Upper lobe of left lung (tissue), 6 donors: ENCODE data around the gene PTCH1. TPM values are rescaled to one million over a fixed set of nuclear protein-coding genes. Genes with fewer than 3 reads are reported as not detected.

Experiments used
- ATAC-seq, 2 donors: fragments of 200-7000 bp; cut with Tn5 transposase; one replicate each; pipeline ENCODE4 v1.9.1; 2022; ENCODE audit warnings: mild to moderate bottlenecking in 2 of 2, moderate library complexity in 2 of 2; ENCODE audit not compliant: low FRiP score in 2 of 2
- DNase-seq, 2 donors: peaks; one replicate each; pipeline ENCODE4 v3.0.0-alpha.2; 2019 to 2020
- H3K27ac ChIP-seq, 4 donors: fragments of 200-600 bp; sonication (generic); one replicate each; pipeline ENCODE4 v1.5.1; 2016 to 2019
- H3K27me3 ChIP-seq, 4 donors: fragments of 200-600 bp; sonication (generic); one replicate each; pipeline ENCODE4 v1.5.1; 2017 to 2019
- H3K36me3 ChIP-seq, 4 donors: fragments of 200-600 bp; sonication (generic); one replicate each; pipeline ENCODE4 v1.5.1; 2016 to 2019
- H3K4me1 ChIP-seq, 4 donors: fragments of 200-600 bp; sonication (generic); one replicate each; pipeline ENCODE4 v1.5.1; 2018 to 2019
- H3K4me3 ChIP-seq, 4 donors: fragments of 200-600 bp; sonication (generic); one replicate each; pipeline ENCODE4 v1.5.1; 2017 to 2019; ENCODE audit warnings: mild to moderate bottlenecking in 2 of 4, moderate library complexity in 1 of 4
- H3K9me3 ChIP-seq, 4 donors: fragments of 200-600 bp; sonication (generic); one replicate each; pipeline ENCODE4 v1.5.1; 2018 to 2019
- EP300 ChIP-seq, 4 donors: sonication (generic); formaldehyde crosslinking; IDR thresholded peaks; one replicate each; pipeline ENCODE4 v1.5.1; 2017; ENCODE audit warnings: antibody characterized with exemption in 4 of 4, control low read depth in 2 of 4
- POLR2A ChIP-seq, 4 donors: fragments of 450-650 bp; IDR thresholded peaks; one replicate each; pipeline ENCODE4 v1.5.1; 2016 to 2017; ENCODE audit warnings: antibody characterized with exemption in 4 of 4, mild to moderate bottlenecking in 2 of 4
- POLR2AphosphoS5 ChIP-seq, 2 donors: sonication (generic); formaldehyde crosslinking; IDR thresholded peaks; one replicate each; pipeline ENCODE4 v1.5.1; 2017; ENCODE audit warnings: antibody characterized with exemption in 2 of 2
- WGBS, 2 donors: methylation state at CpG; one replicate each; pipeline ENCODE4 v1.1.5; 2017 to 2018; 5-methylcytosine and 5-hydroxymethylcytosine counted together
- total RNA-seq, 6 donors: library from RNA; depleted of rRNA in 4 of 6; stranded (reverse); fragments of >200 nt in 4 of 6; gene quantifications; one replicate each; pipeline versions ENCODE4 v1.1.0 to v1.2.1, GENCODE V29; 2016 to 2021
- TF ChIP-seq, protein P1 (sequence below), 6 experiments: fragments of 450-650 bp in 4 of 6; fragments of 200-600 bp in 2 of 6; sonication (generic) in 2 of 6; IDR thresholded peaks; one replicate each; pipeline ENCODE4 v1.5.1; 2016 to 2019; ENCODE audit warnings: antibody characterized with exemption in 6 of 6
- donor health status: DM: no; HTN: no; CAD: no; lungs with moderate emphysema.
- donor health status: DM: no; HTN: yes; CAD: no; lungs with severe emphysema.

Gene PTCH1
- total RNA-seq, 6 donors from 2014 or later = 7.4 to 28.0 (median 13.9) TPM

- no peaks in the 10 kb centered on the region for H3K4me1 ChIP-seq
- WGBS, 2 donors = 91% methylated on average over 8 to 10 of the region's 11 CpGs
- H3K36me3 ChIP-seq = peaks cover 23 to 78% (median 42%) of the 10 kb centered on the region in 4 donors
- no peak overlapping the region for H3K27ac ChIP-seq
- TF ChIP-seq, protein P1, sequence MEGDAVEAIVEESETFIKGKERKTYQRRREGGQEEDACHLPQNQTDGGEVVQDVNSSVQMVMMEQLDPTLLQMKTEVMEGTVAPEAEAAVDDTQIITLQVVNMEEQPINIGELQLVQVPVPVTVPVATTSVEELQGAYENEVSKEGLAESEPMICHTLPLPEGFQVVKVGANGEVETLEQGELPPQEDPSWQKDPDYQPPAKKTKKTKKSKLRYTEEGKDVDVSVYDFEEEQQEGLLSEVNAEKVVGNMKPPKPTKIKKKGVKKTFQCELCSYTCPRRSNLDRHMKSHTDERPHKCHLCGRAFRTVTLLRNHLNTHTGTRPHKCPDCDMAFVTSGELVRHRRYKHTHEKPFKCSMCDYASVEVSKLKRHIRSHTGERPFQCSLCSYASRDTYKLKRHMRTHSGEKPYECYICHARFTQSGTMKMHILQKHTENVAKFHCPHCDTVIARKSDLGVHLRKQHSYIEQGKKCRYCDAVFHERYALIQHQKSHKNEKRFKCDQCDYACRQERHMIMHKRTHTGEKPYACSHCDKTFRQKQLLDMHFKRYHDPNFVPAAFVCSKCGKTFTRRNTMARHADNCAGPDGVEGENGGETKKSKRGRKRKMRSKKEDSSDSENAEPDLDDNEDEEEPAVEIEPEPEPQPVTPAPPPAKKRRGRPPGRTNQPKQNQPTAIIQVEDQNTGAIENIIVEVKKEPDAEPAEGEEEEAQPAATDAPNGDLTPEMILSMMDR (IDR thresholded peaks at IDR 0.05) = no peak
- TF ChIP-seq POLR2A (IDR thresholded peaks at IDR 0.05) (no peak), EP300 (IDR thresholded peaks at IDR 0.05) (no peak), POLR2AphosphoS5 (IDR thresholded peaks at IDR 0.05) (no peak)
- H3K9me3 ChIP-seq = no peaks in the 10 kb centered on the region
- ATAC-seq (no peak), DNase-seq (peak in 1 of 2 donors; percentile 47)
- H3K27me3 ChIP-seq = no peaks in the 10 kb centered on the region
- no peak overlapping the region for H3K4me3 ChIP-seq
Observed at GRCh38 chr9:95477441-95477840, 39.3 kb downstream of the PTCH1 start.

DNA sequence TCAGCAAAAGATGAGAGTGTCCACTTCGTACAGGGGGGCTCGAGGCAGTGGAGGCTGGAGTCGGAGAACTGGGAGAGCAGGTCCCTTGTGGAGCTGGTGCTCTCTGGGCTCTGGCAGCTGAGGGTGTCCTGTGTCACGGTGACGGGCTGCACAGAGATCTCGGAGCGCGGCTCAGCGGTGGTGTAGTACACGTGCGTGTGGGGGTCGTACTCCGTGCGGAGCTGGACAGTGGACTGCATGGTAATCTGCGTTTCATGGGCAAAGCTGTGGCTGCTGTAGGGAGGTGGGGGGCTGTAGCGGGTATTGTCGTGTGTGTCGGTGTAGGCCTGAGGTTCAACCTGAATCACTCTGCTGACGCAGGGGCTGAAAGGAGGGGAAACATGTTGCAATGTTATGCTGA, 48.0 kb downstream of the PTCH1 start:
- TF ChIP-seq POLR2AphosphoS5 (IDR thresholded peaks at IDR 0.05) (no peak), EP300 (IDR thresholded peaks at IDR 0.05) (no peak), POLR2A (IDR thresholded peaks at IDR 0.05) (no peak)
- TF ChIP-seq, protein P1 (IDR thresholded peaks at IDR 0.05) = no peak
- Histone ChIP-seq H3K27ac (no peak overlapping the region), H3K36me3 (peaks cover 2 to 58% (median 26%) of the 10 kb centered on the region in 4 donors), H3K4me1 (peaks cover 0 to under 1% (median under 1%) of the 10 kb centered on the region in 4 donors), H3K27me3 (no peaks in the 10 kb centered on the region), H3K4me3 (no peak overlapping the region), H3K9me3 (no peaks in the 10 kb centered on the region)
- ATAC-seq = peak in 1 of 2 donors; percentile 31
- 94 to 96% methylated on average over 19 of the region's 19 CpGs for WGBS, 2 donors
- DNase-seq = peak in 1 of 2 donors; percentile 54

- no peak for TF ChIP-seq POLR2AphosphoS5 (IDR thresholded peaks at IDR 0.05)
- TF ChIP-seq EP300 (IDR thresholded peaks at IDR 0.05) = no peak
- TF ChIP-seq POLR2A (IDR thresholded peaks at IDR 0.05) = no peak
- TF ChIP-seq, protein P1 (IDR thresholded peaks at IDR 0.05) = no peak
- Histone ChIP-seq H3K4me3 (no peak overlapping the region), H3K4me1 (peaks cover 16 to 23% (median 18%) of the 10 kb centered on the region in 4 donors), H3K9me3 (no peaks in the 10 kb centered on the region), H3K27me3 (no peaks in the 10 kb centered on the region), H3K27ac (no peak overlapping the region), H3K36me3 (peaks cover 0 to 51% (median 22%) of the 10 kb centered on the region in 4 donors)
- DNase-seq (no peak), ATAC-seq (no peak)
- 75 to 79% methylated on average over 4 of the region's 4 CpGs for WGBS, 2 donors
Observed at GRCh38 chr9:95465115-95465514, 51.7 kb downstream of the PTCH1 start.

- H3K9me3 ChIP-seq = no peaks in the 10 kb centered on the region
- peak overlapping the region; percentile 3 to 60 (median 48) for H3K27ac ChIP-seq
- DNase-seq (no peak), ATAC-seq (no peak)
- peaks cover 16 to 23% (median 18%) of the 10 kb centered on the region in 4 donors for H3K4me1 ChIP-seq
- 59 to 75% methylated on average over 21 of the region's 21 CpGs for WGBS, 2 donors
- peak overlapping the region in 2 of 4 donors; percentile 26 to 33 for H3K4me3 ChIP-seq
- TF ChIP-seq POLR2AphosphoS5 (IDR thresholded peaks at IDR 0.05) (no peak), EP300 (IDR thresholded peaks at IDR 0.05) (no peak), POLR2A (IDR thresholded peaks at IDR 0.05) (no peak)
- TF ChIP-seq, protein P1 (IDR thresholded peaks at IDR 0.05) = no peak
- peaks cover 5 to 48% (median 19%) of the 10 kb centered on the region in 4 donors for H3K36me3 ChIP-seq
- no peaks in the 10 kb centered on the region for H3K27me3 ChIP-seq
Observed at GRCh38 chr9:95463148-95464060, 53.4 kb downstream of the PTCH1 start.
